ENCODE results near the gene SH2D4B.

The SH2D4B gene

GRCh38 chr10:80509108-80509402 lies 28.6 kb upstream of the SH2D4B start:
- in situ Hi-C loops (cut with HindIII; ENCODE audit: low pct_unique_long_range_greater_than_20kb, low sequenced_read_pairs), result no loop called here
- no peak for TF ChIP-seq JUND (IDR thresholded peaks at IDR 0.05; ENCODE audit: low read depth)
- no peak for DNase-seq (ENCODE audit: low read depth in 1 of 2, low spot score in 1 of 2)

GRCh38 chr10:80509403-80510161 lies 28.1 kb upstream of the SH2D4B start:
- no peak for TF ChIP-seq JUND (IDR thresholded peaks at IDR 0.05; ENCODE audit: low read depth)
- peak in 1 of 2 experiments; percentile 44 for DNase-seq (ENCODE audit: low read depth in 1 of 2, low spot score in 1 of 2)
- in situ Hi-C loops (cut with HindIII; ENCODE audit: low pct_unique_long_range_greater_than_20kb, low sequenced_read_pairs), result no loop called here

- in situ Hi-C loops (cut with HindIII; ENCODE audit: low pct_unique_long_range_greater_than_20kb, low sequenced_read_pairs), result no loop called here
- TF ChIP-seq JUND (IDR thresholded peaks at IDR 0.05; ENCODE audit: low read depth), result no peak
- no peak for DNase-seq (ENCODE audit: low read depth in 1 of 2, low spot score in 1 of 2)
Observed at GRCh38 chr10:80512031-80512526, 25.6 kb upstream of the SH2D4B start.

- in situ Hi-C loops (cut with HindIII; ENCODE audit: low pct_unique_long_range_greater_than_20kb, low sequenced_read_pairs), result no loop called here
- no peak for TF ChIP-seq JUND (IDR thresholded peaks at IDR 0.05; ENCODE audit: low read depth)
- no peak for DNase-seq (ENCODE audit: low read depth in 1 of 2, low spot score in 1 of 2)
Observed at GRCh38 chr10:80513106-80513505, 24.6 kb upstream of the SH2D4B start.

- TF ChIP-seq JUND (IDR thresholded peaks at IDR 0.05; ENCODE audit: low read depth), result no peak
- DNase-seq (ENCODE audit: low read depth in 1 of 2, low spot score in 1 of 2), result no peak
- in situ Hi-C loops (cut with HindIII; ENCODE audit: low pct_unique_long_range_greater_than_20kb, low sequenced_read_pairs), result no loop called here
Observed at GRCh38 chr10:80515511-80515910, 22.2 kb upstream of the SH2D4B start.

GRCh38 chr10:80515941-80516340 lies 21.8 kb upstream of the SH2D4B start:
- no peak for TF ChIP-seq JUND (IDR thresholded peaks at IDR 0.05; ENCODE audit: low read depth)
- DNase-seq (ENCODE audit: low read depth in 1 of 2, low spot score in 1 of 2), result no peak
- in situ Hi-C loops (cut with HindIII; ENCODE audit: low pct_unique_long_range_greater_than_20kb, low sequenced_read_pairs), result no loop called here

- in situ Hi-C loops (cut with HindIII; ENCODE audit: low pct_unique_long_range_greater_than_20kb, low sequenced_read_pairs), result no loop called here
- DNase-seq (ENCODE audit: low read depth in 1 of 2, low spot score in 1 of 2), result no peak
- no peak for TF ChIP-seq JUND (IDR thresholded peaks at IDR 0.05; ENCODE audit: low read depth)
Observed at GRCh38 chr10:80516506-80517075, 21.1 kb upstream of the SH2D4B start.

GRCh38 chr10:80517416-80518142 lies 20.1 kb upstream of the SH2D4B start:
- in situ Hi-C loops (cut with HindIII; ENCODE audit: low pct_unique_long_range_greater_than_20kb, low sequenced_read_pairs), result no loop called here
- no peak for TF ChIP-seq JUND (IDR thresholded peaks at IDR 0.05; ENCODE audit: low read depth)
- DNase-seq (ENCODE audit: low read depth in 1 of 2, low spot score in 1 of 2), result no peak

- TF ChIP-seq JUND (IDR thresholded peaks at IDR 0.05; ENCODE audit: low read depth), result no peak
- no peak for DNase-seq (ENCODE audit: low read depth in 1 of 2, low spot score in 1 of 2)
- in situ Hi-C loops (cut with HindIII; ENCODE audit: low pct_unique_long_range_greater_than_20kb, low sequenced_read_pairs), result no loop called here
Observed at GRCh38 chr10:80518143-80518806, 19.4 kb upstream of the SH2D4B start.

GRCh38 chr10:80518807-80519360 lies 18.8 kb upstream of the SH2D4B start:
- no peak for TF ChIP-seq JUND (IDR thresholded peaks at IDR 0.05; ENCODE audit: low read depth)
- no peak for DNase-seq (ENCODE audit: low read depth in 1 of 2, low spot score in 1 of 2)
- in situ Hi-C loops (cut with HindIII; ENCODE audit: low pct_unique_long_range_greater_than_20kb, low sequenced_read_pairs), result no loop called here

- no peak for DNase-seq (ENCODE audit: low read depth in 1 of 2, low spot score in 1 of 2)
- TF ChIP-seq JUND (IDR thresholded peaks at IDR 0.05; ENCODE audit: low read depth), result no peak
- in situ Hi-C loops (cut with HindIII; ENCODE audit: low pct_unique_long_range_greater_than_20kb, low sequenced_read_pairs), result no loop called here
Observed at GRCh38 chr10:80519936-80520650, 17.6 kb upstream of the SH2D4B start.
